K562 (cell line): Measurements from ENCODE around the gene ELF3. TPM values are rescaled to one million over a fixed set of nuclear protein-coding genes. Genes with fewer than 3 reads are reported as not detected.

ENCODE experiments used
- ATAC-seq: fragments of 200-7000 bp; cut with Tn5 transposase; 3 replicates; pipeline ENCODE4 v1.9.1; 2020; ENCODE audit warnings: moderate library complexity
- BruUV-seq: library from RNA; stranded (reverse); fragments of 400-500 nt; replicated peaks from 2 replicates; lab custom pipeline; 2021; lab: Mats Ljungman, UMichigan
- CTCF ChIA-PET: fragments of 300-600 bp; formaldehyde crosslinking; extraction: SDS; loops from one replicate; lab custom pipeline; 2021; ENCODE audit warnings: low intra/inter-chr PET ratio; lab: Yijun Ruan, JAX
- POLR2A ChIA-PET: fragments of 300-600, 350-650 bp; sonication (Branson Sonifier 250); formaldehyde crosslinking; extraction: SDS; loops from one replicate; lab custom pipeline; 2021; ENCODE audit warnings: antibody characterized with exemption, inconsistent platforms; lab: Yijun Ruan, JAX
- DNase-seq, 4 experiments: peaks; one replicate each; pipeline versions ENCODE4 v3.0.0 to v3.0.0-alpha.2; 2011 to 2018; ENCODE audit warnings: low spot score in 3 of 4, mixed read lengths in 3 of 4; ENCODE audit errors: extremely low read depth in 1 of 4
- FAIRE-seq: peaks from 2 replicates; lab custom pipeline; 2011; peaks lifted over from hg19 to GRCh38; lab: Jason Lieb, UNC
- H2AFZ ChIP-seq: 2 replicates; pipeline ENCODE4 v1.6.0; 2011; ENCODE audit warnings: low read depth, low read length, control low read depth, inconsistent platforms
- H3K27ac ChIP-seq: fragments of 200-600 bp; 3 replicates; pipeline ENCODE4 v1.8.0; 2011; ENCODE audit warnings: low read depth, mild to moderate bottlenecking, control low read depth, inconsistent platforms, low read length, moderate library complexity, mixed read lengths; ENCODE audit errors: extremely low read depth
- H3K27me3 ChIP-seq, 2 experiments: fragments of 300-600 bp in 1 of 2; 2 replicates in 1 of 2; 3 replicates in 1 of 2; pipeline versions ENCODE4 v1.6.0 to v1.8.0; 2011; ENCODE audit warnings: inconsistent platforms in 2 of 2, low read length in 2 of 2, mild to moderate bottlenecking in 1 of 2, mixed read lengths in 1 of 2, moderate library complexity in 1 of 2; ENCODE audit not compliant: control insufficient read depth in 2 of 2, insufficient read depth in 2 of 2
- H3K36me3 ChIP-seq: fragments of 300-600 bp; 3 replicates; pipeline ENCODE4 v1.8.0; 2011; ENCODE audit warnings: mild to moderate bottlenecking, low read length, inconsistent platforms; ENCODE audit not compliant: control insufficient read depth, insufficient read depth
- H3K4me1 ChIP-seq, 2 experiments: fragments of 200-600 bp in 1 of 2; replicated peaks in 1 of 2; 2 replicates in 1 of 2; 3 replicates in 1 of 2; pipeline versions ENCODE4 v1.5.1 to v1.8.0; 2011; ENCODE audit warnings: inconsistent platforms in 2 of 2, low read length in 2 of 2, mild to moderate bottlenecking in 1 of 2, mixed read lengths in 1 of 2, moderate library complexity in 1 of 2; ENCODE audit not compliant: control insufficient read depth in 2 of 2, insufficient read depth in 2 of 2
- H3K4me2 ChIP-seq: 2 replicates; pipeline ENCODE4 v1.6.1; 2011; ENCODE audit warnings: low read length, control low read depth, inconsistent platforms, mixed read lengths; ENCODE audit not compliant: insufficient read depth
- H3K4me3 ChIP-seq: fragments of 200-600 bp; sonication (generic), shearing (Covaris generic); 2 replicates; pipeline ENCODE4 v1.5.1; 2016; ENCODE audit warnings: control low read depth, inconsistent platforms
- H3K79me2 ChIP-seq: fragments of 200-600 bp; 3 replicates; pipeline ENCODE4 v1.8.0; 2011; ENCODE audit warnings: low read length, inconsistent platforms; ENCODE audit not compliant: control insufficient read depth, insufficient read depth
- H3K9ac ChIP-seq, 2 experiments: 2 replicates each; pipeline versions ENCODE4 v1.6.0 to v1.6.1; 2011; ENCODE audit warnings: low read depth in 2 of 2, low read length in 2 of 2, control low read depth in 1 of 2, inconsistent platforms in 1 of 2, mild to moderate bottlenecking in 1 of 2, mixed read lengths in 1 of 2; ENCODE audit not compliant: insufficient read depth in 1 of 2
- H3K9me1 ChIP-seq: one replicate; pipeline ENCODE4 v1.6.0; 2011; ENCODE audit warnings: inconsistent platforms, mild to moderate bottlenecking, low read length, moderate library complexity; ENCODE audit not compliant: control insufficient read depth, insufficient read depth
- H3K9me3 ChIP-seq: replicated peaks from 2 replicates; pipeline ENCODE4 v1.5.1; 2011; ENCODE audit warnings: low read depth, low read length, inconsistent platforms; ENCODE audit not compliant: control insufficient read depth, insufficient read depth
- H4K20me1 ChIP-seq: replicated peaks from 2 replicates; pipeline ENCODE4 v1.6.1; 2011; ENCODE audit warnings: low read length, inconsistent platforms, mixed read lengths; ENCODE audit not compliant: control insufficient read depth, insufficient read depth
- JUND ChIP-seq, 2 experiments: IDR thresholded peaks; 2 replicates in 1 of 2; 3 replicates in 1 of 2; pipeline ENCODE4 v1.6.1; 2011; ENCODE audit warnings: borderline replicate concordance in 2 of 2, low read depth in 2 of 2, low read length in 2 of 2, improper control_type of control experiment in 1 of 2, missing biosample characterization in 1 of 2, missing genetic modification characterization in 1 of 2, missing genetic modification reagents in 1 of 2
- MTA1 ChIP-seq: fragments of 450-650 bp; IDR thresholded peaks from 2 replicates; pipeline ENCODE4 v1.6.1; 2017; ENCODE audit warnings: borderline replicate concordance
- NFYB ChIP-seq: IDR thresholded peaks from 2 replicates; pipeline ENCODE4 v1.6.1; 2011; ENCODE audit warnings: mild to moderate bottlenecking, moderate library complexity; ENCODE audit not compliant: insufficient read length; ENCODE audit errors: extremely low read depth
- RBM34 ChIP-seq: fragments of 200-400 bp; formaldehyde crosslinking; IDR thresholded peaks from 2 replicates; pipeline ENCODE4 v1.6.1; 2018; ENCODE audit warnings: low read length, borderline replicate concordance; ENCODE audit not compliant: insufficient read depth
- RFX7 ChIP-seq: fragments of 250-450 bp; sonication (Bioruptor Pico); IDR thresholded peaks from 2 replicates; pipeline ENCODE4 v1.5.1; 2021; ENCODE audit warnings: mild to moderate bottlenecking
- SIX5 ChIP-seq, 2 experiments: IDR thresholded peaks; 2 replicates each; pipeline ENCODE4 v1.6.1; 2011; ENCODE audit warnings: low read length in 2 of 2, borderline replicate concordance in 1 of 2, low read depth in 1 of 2, mild to moderate bottlenecking in 1 of 2, moderate library complexity in 1 of 2; ENCODE audit not compliant: insufficient read depth in 1 of 2
- ZNF830 ChIP-seq: fragments of 250-450 bp; sonication (Bioruptor Pico); IDR thresholded peaks from 2 replicates; pipeline ENCODE4 v1.5.0; 2021; ENCODE audit warnings: mild to moderate bottlenecking
- WGBS: fragments of 100-300 bp; shearing (Covaris generic); methylation state at CpG from one replicate; pipeline ENCODE4 v1.1.6; 2016; ENCODE audit warnings: low coverage, mixed read lengths; ENCODE audit not compliant: insufficient coverage; ENCODE audit errors: missing lambda C conversion rate; 5-methylcytosine and 5-hydroxymethylcytosine counted together
- in situ Hi-C: fragments of 300-500 bp; cut with MboI; formaldehyde crosslinking; loops from 4 replicates; pipeline ENCODE4 v1.15.0; 2018; ENCODE audit warnings: inconsistent platforms, mixed read lengths
- intact Hi-C: fragments of 100-400 bp; cut with micrococcal nuclease; formaldehyde crosslinking; loops from 2 replicates; pipeline ENCODE4 v1.14.2; 2022
- polyA plus RNA-seq, 8 experiments: library from polyadenylated mRNA; depleted of rRNA in 4 of 8; stranded (reverse) in 5 of 8; unstranded in 3 of 8; fragments of >200 nt; fragmentation: Nextera tagmentation in 2 of 8; fragmentation: Illumina TruSeq in 1 of 8; extraction: Ambion mirVana in 2 of 8; extraction: Trizol in 1 of 8; gene quantifications; 2 replicates each; pipeline versions ENCODE4 v1.2.1 to v1.2.3, GENCODE V29; 2011 to 2014; ENCODE audit warnings: inconsistent platforms in 1 of 8, missing spikeins in 1 of 8
- total RNA-seq, 7 experiments: library from RNA; depleted of rRNA in 6 of 7; stranded (reverse); fragments of >200 nt in 6 of 7; fragmentation: Illumina TruSeq in 2 of 7; extraction: Trizol in 2 of 7; gene quantifications; 2 replicates each; pipeline versions ENCODE4 v1.2.1 to v1.2.3, GENCODE V29; 2011 to 2021; ENCODE audit warnings: low replicate concordance in 1 of 7
- TF ChIP-seq, protein P1 (sequence below), 3 experiments: IDR thresholded peaks in 2 of 3; conservative IDR thresholded peaks in 1 of 3; 2 replicates each; pipeline ENCODE4 v1.5.1; 2011 to 2012; ENCODE audit warnings: low read length in 3 of 3, mild to moderate bottlenecking in 3 of 3, control low read depth in 2 of 3, improper control_type of control experiment in 1 of 3, inconsistent platforms in 1 of 3, low read depth in 1 of 3, mixed read lengths in 1 of 3, moderate library complexity in 1 of 3; ENCODE audit not compliant: insufficient read depth in 2 of 3
- TF ChIP-seq, protein P2 (sequence below): sonication (generic); formaldehyde crosslinking; IDR thresholded peaks from 2 replicates; pipeline ENCODE4 v1.8.0; 2022; ENCODE audit warnings: mild to moderate bottlenecking, missing genetic modification reagents
- TF ChIP-seq, protein P3 (sequence below): fragments of 250-450 bp; sonication (Bioruptor Pico); IDR thresholded peaks from 2 replicates; pipeline ENCODE4 v1.8.0; 2022; ENCODE audit warnings: inconsistent platforms
- TF ChIP-seq, protein P4 (sequence below): fragments of 250-450 bp; sonication (Bioruptor Pico); IDR thresholded peaks from 2 replicates; pipeline ENCODE4 v1.5.0; 2021; ENCODE audit warnings: mild to moderate bottlenecking, borderline replicate concordance

The ELF3 gene
- total and polyA plus RNA-seq, 9 of the 15 experiments (the other 6 are each of a cell fraction or from before 2014, with no cell fraction given): 0.03 to 1.2 (median 0.07) TPM; not detected in 4

DNA sequence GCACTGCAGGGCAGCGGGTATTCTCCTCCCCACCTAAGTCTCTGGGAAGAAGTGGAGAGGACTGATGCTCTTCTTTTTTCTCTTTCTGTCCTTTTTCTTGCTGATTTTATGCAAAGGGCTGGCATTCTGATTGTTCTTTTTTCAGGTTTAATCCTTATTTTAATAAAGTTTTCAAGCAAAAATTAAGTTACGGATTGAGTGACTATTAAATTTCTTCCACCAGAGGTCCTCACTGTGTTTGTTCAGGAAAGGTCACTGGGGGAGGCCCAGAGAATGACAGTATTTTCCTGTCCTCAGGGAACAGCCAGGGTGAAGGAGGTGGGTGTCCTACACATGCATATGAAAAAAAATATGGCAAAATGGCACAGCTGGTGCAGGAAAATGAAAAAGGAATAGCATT, 4.4 kb upstream of the ELF3 start (continued):
- TF ChIP-seq, protein P1, sequence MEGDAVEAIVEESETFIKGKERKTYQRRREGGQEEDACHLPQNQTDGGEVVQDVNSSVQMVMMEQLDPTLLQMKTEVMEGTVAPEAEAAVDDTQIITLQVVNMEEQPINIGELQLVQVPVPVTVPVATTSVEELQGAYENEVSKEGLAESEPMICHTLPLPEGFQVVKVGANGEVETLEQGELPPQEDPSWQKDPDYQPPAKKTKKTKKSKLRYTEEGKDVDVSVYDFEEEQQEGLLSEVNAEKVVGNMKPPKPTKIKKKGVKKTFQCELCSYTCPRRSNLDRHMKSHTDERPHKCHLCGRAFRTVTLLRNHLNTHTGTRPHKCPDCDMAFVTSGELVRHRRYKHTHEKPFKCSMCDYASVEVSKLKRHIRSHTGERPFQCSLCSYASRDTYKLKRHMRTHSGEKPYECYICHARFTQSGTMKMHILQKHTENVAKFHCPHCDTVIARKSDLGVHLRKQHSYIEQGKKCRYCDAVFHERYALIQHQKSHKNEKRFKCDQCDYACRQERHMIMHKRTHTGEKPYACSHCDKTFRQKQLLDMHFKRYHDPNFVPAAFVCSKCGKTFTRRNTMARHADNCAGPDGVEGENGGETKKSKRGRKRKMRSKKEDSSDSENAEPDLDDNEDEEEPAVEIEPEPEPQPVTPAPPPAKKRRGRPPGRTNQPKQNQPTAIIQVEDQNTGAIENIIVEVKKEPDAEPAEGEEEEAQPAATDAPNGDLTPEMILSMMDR (IDR thresholded peaks at IDR 0.05 in 2 of 3, conservative IDR thresholded peaks at IDR 0.05 in 1 of 3; ENCODE audit: insufficient read depth in 2 of 3, low read depth in 1 of 3, low read length in 3 of 3): peak; percentile 46 to 60 (median 47); a peak in 4 of 6 replicates
- no peak for TF ChIP-seq SIX5 (IDR thresholded peaks at IDR 0.05; ENCODE audit: borderline replicate concordance in 1 of 2, insufficient read depth in 1 of 2, low read depth in 1 of 2, low read length in 2 of 2)
- TF ChIP-seq, protein P2, sequence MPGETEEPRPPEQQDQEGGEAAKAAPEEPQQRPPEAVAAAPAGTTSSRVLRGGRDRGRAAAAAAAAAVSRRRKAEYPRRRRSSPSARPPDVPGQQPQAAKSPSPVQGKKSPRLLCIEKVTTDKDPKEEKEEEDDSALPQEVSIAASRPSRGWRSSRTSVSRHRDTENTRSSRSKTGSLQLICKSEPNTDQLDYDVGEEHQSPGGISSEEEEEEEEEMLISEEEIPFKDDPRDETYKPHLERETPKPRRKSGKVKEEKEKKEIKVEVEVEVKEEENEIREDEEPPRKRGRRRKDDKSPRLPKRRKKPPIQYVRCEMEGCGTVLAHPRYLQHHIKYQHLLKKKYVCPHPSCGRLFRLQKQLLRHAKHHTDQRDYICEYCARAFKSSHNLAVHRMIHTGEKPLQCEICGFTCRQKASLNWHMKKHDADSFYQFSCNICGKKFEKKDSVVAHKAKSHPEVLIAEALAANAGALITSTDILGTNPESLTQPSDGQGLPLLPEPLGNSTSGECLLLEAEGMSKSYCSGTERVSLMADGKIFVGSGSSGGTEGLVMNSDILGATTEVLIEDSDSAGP (CRISPR knock-in tag): no peak

DNA sequence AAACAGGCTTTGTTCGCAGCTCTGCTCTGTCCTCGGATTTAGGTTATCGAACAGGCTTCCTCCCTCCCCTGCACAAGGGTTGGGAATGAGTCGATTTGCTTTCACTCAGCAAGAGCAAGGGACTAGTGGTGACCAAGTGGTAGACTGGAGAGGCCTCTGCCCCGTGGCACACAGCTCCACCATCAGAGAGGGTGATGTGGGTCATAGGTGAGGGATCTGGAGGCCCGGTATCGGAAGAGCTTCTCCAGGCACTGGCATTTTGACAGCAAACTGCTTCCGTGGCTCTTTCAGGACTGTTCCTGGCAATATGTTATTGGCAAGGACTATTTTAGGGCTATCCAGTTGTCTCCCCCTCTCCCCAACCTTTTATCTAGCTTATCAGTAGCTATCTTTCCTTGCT, 3.1 kb upstream of the ELF3 start:
- Histone ChIP-seq H3K9me3 (no peaks in the 10 kb centered on the region), H3K4me1 (peaks cover 15 to 20% of the 10 kb centered on the region in 2 experiments; a peak in 4 of 5 replicates), H3K27me3 (no peaks in the 10 kb centered on the region), H3K79me2 (no peaks in the 10 kb centered on the region), H3K9me1 (no peaks in the 10 kb centered on the region), H2AFZ (no peak overlapping the region), H3K9ac (no peak overlapping the region), H3K36me3 (peaks cover 39% of the 10 kb centered on the region; the same call in 2 of the 3 replicates), H4K20me1 (peaks cover 11% of the 10 kb centered on the region; the same call in 1 of the 2 replicates), H3K27ac (no peak overlapping the region), H3K4me2 (no peak overlapping the region), H3K4me3 (no peak overlapping the region)
- 68% methylated on average over 8 of the region's 8 CpGs for WGBS
- BruUV-seq: no TSS peak
- ChIA-PET CTCF (interaction anchor here (4.6 kb wide), 1 partner anchor 111 kb away, joined by 66 read pairs; no protein-coding TSS in a partner anchor), POLR2A (interaction anchor here (0.6 to 1.9 kb wide), 9 partner anchors 8 to 145 kb away, joined by 3 to 7 read pairs (median 5); no protein-coding TSS in a partner anchor)
- FAIRE-seq (no peak), DNase-seq (no peak), ATAC-seq (no peak)
- in situ Hi-C loops (no loop called here), intact Hi-C loops (loop anchor here (5.0 kb wide), 1 partner anchor 70 kb away; no protein-coding TSS in a partner anchor)
- TF ChIP-seq ZNF830 (CRISPR knock-in tag) (no peak), NFYB (no peak), RBM34 (no peak), JUND (IDR thresholded peaks at IDR 0.05; ENCODE audit: borderline replicate concordance, low read depth, low read length) (no peak), JUND (tag; IDR thresholded peaks at IDR 0.05; ENCODE audit: borderline replicate concordance, low read depth, low read length) (no peak), MTA1 (no peak), RFX7 (CRISPR knock-in tag) (no peak)
- TF ChIP-seq, protein P3, sequence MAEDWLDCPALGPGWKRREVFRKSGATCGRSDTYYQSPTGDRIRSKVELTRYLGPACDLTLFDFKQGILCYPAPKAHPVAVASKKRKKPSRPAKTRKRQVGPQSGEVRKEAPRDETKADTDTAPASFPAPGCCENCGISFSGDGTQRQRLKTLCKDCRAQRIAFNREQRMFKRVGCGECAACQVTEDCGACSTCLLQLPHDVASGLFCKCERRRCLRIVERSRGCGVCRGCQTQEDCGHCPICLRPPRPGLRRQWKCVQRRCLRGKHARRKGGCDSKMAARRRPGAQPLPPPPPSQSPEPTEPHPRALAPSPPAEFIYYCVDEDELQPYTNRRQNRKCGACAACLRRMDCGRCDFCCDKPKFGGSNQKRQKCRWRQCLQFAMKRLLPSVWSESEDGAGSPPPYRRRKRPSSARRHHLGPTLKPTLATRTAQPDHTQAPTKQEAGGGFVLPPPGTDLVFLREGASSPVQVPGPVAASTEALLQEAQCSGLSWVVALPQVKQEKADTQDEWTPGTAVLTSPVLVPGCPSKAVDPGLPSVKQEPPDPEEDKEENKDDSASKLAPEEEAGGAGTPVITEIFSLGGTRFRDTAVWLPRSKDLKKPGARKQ (CRISPR knock-in tag): no peak
- TF ChIP-seq, protein P4, sequence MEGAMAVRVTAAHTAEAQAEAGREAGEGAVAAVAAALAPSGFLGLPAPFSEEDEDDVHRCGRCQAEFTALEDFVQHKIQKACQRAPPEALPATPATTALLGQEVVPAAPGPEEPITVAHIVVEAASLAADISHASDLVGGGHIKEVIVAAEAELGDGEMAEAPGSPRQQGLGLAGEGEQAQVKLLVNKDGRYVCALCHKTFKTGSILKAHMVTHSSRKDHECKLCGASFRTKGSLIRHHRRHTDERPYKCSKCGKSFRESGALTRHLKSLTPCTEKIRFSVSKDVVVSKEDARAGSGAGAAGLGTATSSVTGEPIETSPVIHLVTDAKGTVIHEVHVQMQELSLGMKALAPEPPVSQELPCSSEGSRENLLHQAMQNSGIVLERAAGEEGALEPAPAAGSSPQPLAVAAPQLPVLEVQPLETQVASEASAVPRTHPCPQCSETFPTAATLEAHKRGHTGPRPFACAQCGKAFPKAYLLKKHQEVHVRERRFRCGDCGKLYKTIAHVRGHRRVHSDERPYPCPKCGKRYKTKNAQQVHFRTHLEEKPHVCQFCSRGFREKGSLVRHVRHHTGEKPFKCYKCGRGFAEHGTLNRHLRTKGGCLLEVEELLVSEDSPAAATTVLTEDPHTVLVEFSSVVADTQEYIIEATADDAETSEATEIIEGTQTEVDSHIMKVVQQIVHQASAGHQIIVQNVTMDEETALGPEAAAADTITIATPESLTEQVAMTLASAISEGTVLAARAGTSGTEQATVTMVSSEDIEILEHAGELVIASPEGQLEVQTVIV: no peak
